ENCODE results near the gene RNF13. TPM values are rescaled to one million over a fixed set of nuclear protein-coding genes. Genes with fewer than 3 reads are reported as not detected.

RNF13 gene
- total RNA-seq, 1 experiment from 2014 or later = 28.9 TPM

GRCh38 chr3:149881879-149882278 is 68.9 kb downstream of the RNF13 start:
- TF ChIP-seq ZNF232 (CRISPR knock-in tag; IDR thresholded peaks at IDR 0.05) (no peak), AFF4 (CRISPR knock-in tag; IDR thresholded peaks at IDR 0.05; ENCODE audit: borderline replicate concordance) (no peak), ZNF532 (CRISPR knock-in tag; IDR thresholded peaks at IDR 0.05; ENCODE audit: borderline replicate concordance) (no peak), E2F1 (CRISPR knock-in tag; IDR thresholded peaks at IDR 0.05) (no peak), FOXP1 (CRISPR knock-in tag; IDR thresholded peaks at IDR 0.05; ENCODE audit: borderline replicate concordance) (no peak), CBFB (CRISPR knock-in tag; IDR thresholded peaks at IDR 0.05; ENCODE audit: low read depth) (no peak), JUN (CRISPR knock-in tag; IDR thresholded peaks at IDR 0.05) (no peak), ARID4B (CRISPR knock-in tag; IDR thresholded peaks at IDR 0.05; ENCODE audit: borderline replicate concordance) (no peak), KAT7 (CRISPR knock-in tag; IDR thresholded peaks at IDR 0.05; ENCODE audit: borderline replicate concordance) (no peak), MXD4 (CRISPR knock-in tag; IDR thresholded peaks at IDR 0.05; ENCODE audit: borderline replicate concordance) (no peak), FOXJ3 (CRISPR knock-in tag; IDR thresholded peaks at IDR 0.05; ENCODE audit: borderline replicate concordance) (no peak)
- Mint-ChIP-seq H3K36me3 (peaks cover 7% of the 10 kb centered on the region), H3K4me1 (no peaks in the 10 kb centered on the region), H3K27ac (no peak overlapping the region; the same call in 1 of the 2 replicates), H3K4me3 (no peak overlapping the region), H3K9me3 (peaks cover 11% of the 10 kb centered on the region), H3K27me3 (ENCODE audit: low read depth) (no peaks in the 10 kb centered on the region)
- ChIA-PET POLR2A (no interaction called here), CTCF (interaction anchor here (0.8 kb wide), 1 partner anchor 73 kb away, joined by 3 read pairs; no protein-coding TSS in a partner anchor)
- DNase-seq (ENCODE audit: low spot score) (no peak), ATAC-seq (no peak)

GRCh38 chr3:149883134-149883533 is 70.1 kb downstream of the RNF13 start:
- H3K27ac Mint-ChIP-seq = no peak overlapping the region
- ATAC-seq = no peak
- H3K36me3 Mint-ChIP-seq = peaks cover 7% of the 10 kb centered on the region
- CTCF ChIA-PET = no interaction called here
- POLR2A ChIA-PET = no interaction called here
- no peak for DNase-seq (ENCODE audit: low spot score)
- no peaks in the 10 kb centered on the region for H3K4me1 Mint-ChIP-seq
- TF ChIP-seq E2F5 (CRISPR knock-in tag; IDR thresholded peaks at IDR 0.05) (no peak), OVOL2 (CRISPR knock-in tag; IDR thresholded peaks at IDR 0.05; ENCODE audit: borderline replicate concordance) (no peak), ETV6 (CRISPR knock-in tag; IDR thresholded peaks at IDR 0.05) (no peak), PRDM15 (CRISPR knock-in tag; IDR thresholded peaks at IDR 0.05) (no peak), IRF1 (CRISPR knock-in tag; IDR thresholded peaks at IDR 0.05) (no peak)
- H3K4me3 Mint-ChIP-seq = no peak overlapping the region
- peaks cover 11% of the 10 kb centered on the region for H3K9me3 Mint-ChIP-seq
- H3K27me3 Mint-ChIP-seq (ENCODE audit: low read depth) = no peaks in the 10 kb centered on the region

Measured in WTC11 (cell line).